GM19043 (cell line): ENCODE measurements around the gene GIPC3.
"Not testable (repeated sequence)": the region's sequence is repeated elsewhere in the genome, so short reads cannot be mapped to it uniquely, and the experiment has no call there.

Experiments used
- ATAC-seq: cut with Tn5 transposase; IDR thresholded peaks from one replicate; pipeline ENCODE4 v1.9.1; 2021; ENCODE audit warnings: low read depth; ENCODE audit not compliant: unreplicated experiment

The GIPC3 gene

DNA sequence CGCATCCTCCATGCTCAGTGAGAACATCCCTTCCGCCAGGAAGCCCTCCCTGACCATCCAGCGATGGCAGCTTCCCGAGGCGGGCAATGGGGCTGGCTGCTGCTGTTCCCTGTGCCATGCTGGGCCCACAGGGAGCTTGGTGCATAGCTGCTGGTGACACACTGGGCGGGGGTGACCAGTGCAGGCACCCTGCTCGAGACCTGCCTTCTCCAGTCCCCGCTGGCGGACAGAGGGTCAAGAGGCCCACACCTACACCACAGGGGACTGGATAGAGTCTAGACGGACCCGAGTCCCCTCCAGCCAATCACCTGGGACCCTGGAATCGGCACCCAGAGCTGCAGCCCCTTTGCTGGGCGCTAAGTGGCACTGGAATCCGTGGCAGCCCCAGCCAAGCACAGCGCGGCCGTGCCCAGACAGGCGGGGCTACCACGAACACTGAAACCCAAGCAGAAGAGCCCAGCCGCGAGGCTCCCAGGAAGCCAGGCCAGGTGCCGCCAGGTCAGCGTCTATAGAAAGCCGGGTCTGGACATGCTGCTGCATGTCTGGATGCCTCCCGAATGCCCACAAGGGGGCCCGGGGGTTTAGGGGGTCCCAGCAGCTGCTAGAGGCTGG is 30.4 kb downstream of the GIPC3 start:
- ATAC-seq: no peak

DNA sequence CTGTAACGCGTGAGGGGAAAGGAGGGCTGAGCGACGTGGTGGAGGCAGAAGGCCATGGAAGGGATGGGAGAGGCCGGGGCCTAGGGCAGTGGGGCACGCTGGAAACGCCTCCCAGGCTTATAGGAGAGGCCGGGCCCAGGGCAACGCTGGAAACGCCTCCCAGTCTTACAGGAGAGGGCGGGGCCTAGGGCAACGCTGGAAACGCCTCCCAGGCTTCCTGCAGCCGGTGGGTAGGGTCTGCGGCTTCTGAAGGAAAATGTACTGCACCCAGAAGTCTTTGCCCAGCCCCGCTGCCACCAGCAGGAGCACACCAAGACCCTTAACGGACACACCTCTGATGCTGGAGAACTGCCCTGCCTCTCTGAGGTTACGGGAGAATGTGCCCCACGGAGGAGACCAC is 32.2 kb downstream of the GIPC3 start:
- ATAC-seq: no peak

DNA sequence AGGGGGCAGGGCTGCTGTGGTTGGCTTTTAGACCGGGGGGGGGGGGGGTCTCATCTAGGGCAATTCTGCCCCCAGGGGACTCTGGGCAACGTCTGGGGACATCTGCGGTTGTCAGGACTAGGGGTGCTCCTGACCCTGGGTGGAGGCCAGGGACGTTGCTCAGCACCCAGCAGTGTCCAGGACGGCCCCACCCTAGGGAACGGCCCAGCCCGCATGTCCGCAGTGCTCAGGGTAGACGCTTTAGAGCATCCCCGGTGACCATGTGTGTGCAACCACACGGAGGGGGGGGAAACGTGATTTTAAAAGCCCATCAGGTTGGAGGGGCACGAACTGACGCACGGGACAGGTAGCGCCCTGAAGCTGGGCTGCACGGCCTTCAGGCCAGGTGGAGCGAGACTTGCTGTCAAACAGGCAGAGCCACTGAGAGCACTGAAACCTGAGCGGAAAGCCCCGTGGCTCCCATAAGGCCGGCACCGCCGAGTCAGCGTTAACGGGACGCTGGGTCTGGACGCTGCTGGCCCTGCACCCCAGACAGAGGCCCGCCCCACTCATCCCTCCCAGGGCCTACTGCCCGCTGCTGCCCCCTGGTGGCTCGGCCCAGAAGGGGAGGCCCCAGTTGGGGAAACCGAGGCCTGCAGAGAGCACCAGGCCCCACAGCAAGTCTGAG is 33.0 kb downstream of the GIPC3 start:
- no peak for ATAC-seq

DNA sequence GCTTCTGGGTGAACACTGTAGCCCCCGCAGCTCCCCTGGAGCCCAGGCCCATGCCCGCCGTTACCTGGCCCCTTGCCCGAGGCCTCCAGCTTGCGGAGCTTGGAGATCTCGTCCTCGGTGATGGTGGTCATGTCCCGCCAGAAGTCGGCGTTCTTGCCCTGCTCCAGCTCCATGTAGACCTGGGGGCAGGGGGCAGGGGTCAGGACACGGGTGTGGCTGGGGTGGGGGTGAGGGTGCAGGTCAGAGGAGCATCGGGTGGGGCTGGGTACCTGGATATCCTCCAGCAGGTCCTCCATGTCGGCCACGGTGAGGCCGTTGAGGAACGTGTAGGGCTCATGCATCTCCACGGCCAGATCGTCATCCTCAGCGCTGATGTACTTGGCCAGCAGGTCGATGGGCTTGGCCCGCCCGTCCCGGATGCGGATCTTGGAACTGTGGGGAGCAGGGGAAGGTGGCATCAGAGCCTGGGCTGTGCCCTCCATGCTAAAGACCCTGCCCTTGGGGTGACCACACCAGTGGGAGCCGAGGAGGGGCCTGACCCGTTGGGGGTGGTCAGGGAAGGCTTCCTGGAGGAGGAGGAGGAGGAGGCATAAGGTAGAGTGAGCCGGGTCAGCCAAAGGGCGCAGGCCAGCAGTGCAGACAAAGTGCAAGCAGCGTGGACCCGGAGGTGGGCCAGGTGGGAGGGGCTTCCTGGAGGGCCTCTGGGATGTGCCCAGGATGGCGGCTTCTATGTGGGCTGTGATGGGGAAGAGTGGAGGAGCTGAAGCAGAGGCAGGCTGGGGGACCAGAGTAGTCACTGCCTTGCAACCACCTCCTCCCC is 33.7 kb downstream of the GIPC3 start:
- ATAC-seq: no peak

DNA sequence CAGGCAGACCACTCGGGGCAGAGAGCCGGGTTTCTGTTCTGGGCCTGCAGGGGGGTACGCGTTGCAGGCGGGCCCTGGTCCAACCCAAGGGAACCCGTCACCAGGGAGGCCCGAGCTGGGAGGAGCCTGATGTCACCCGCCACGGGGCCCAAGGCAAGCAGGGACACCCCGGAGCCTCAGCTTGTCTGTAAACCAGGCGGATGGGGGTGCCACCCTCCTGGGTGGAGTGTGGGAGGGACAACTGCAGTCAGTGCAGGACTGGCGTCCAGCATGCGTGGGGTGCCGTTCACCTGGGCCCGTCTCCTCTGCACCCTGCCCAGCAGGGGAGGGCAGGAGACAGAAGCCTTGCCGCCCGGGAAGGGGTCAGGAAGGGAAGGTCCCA is 34.3 kb downstream of the GIPC3 start:
- no peak for ATAC-seq

DNA sequence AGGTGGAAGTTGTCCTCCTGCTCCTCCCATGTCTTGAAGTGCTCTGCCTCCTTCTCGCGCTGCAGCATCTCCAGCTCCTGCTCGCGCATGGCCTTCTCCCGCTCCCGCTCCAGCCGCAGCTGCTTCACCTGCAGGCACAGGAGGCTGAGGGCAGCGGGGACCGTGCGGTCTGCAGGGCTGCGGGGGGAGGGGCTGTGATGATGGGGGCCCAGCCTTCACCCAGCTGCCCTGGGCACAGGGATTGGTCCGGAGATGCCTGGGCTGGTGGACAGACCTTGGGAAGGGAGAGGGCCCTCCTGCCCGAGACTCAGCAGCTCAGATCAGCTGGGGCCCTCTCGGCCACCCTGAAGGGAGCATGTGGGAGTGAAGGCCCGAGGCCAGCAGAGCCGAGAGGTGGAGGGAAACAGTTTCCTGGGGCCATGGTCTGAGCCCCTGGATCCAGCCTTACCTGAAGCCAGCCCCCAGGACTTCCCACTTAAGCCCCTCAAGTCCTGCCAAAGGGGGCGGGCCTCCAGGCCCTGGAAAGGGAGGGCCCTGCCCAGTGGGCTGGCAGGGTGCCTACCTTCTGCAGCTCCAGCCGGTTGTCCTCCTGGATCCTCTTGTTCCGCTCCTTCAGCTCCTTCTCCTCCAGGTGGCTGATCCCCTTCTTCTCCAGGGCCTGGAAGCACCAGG is 35.0 kb downstream of the GIPC3 start:
- ATAC-seq: no peak

DNA sequence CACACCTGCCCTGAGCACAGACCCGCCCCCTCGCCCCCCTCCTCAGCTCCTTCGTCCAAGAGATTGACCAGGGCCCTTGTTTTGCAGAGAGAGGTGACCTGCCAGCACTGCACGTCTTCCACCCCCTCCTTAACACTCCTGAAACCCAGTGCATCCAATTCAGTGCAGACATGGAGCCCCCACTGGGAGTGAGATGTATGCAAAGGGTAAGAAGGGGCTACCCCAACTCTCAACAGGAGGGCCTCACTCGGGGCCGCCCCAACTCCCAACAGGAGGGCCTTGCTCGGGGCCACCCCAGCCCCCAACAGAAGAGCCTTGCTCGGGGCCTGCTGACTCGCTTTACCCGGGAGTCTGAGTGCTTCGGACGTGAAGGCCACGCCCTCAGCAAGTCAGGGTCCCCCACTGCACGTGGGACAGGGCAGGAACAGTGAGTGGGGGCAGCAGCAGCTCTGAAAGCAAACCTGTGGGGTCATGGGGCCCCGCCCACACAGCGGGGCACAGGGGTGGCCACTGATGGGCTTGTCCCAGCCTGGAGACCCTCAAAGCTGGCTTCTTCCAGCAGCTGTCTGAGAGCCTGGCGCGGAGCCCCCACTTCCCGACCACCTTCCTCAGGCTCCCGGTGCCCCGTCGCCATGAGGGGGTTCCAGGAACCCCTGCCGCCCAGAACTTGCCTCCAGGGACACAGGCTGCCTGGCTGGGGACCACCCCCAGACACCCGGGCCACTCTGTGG is 35.7 kb downstream of the GIPC3 start:
- ATAC-seq: no peak

DNA sequence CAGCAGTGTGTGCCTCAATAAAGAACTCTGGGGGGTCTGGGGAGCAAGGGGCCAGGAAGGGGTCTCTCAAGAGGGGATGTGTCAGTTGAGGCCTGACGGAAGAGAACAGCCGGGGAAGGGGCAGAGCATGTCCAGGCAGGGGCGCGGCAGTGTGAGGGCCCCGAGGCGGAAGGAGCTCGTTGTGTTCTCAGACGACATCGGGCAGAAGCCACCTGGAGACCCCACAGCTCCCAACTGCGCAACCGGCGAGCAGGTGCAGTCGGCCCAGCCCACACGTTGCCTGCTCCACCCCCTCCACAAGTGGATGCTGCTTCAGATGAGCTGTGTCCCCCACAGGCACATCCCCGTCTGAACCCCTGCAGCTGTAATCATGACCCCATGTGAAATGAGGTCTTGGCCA is 36.4 kb downstream of the GIPC3 start:
- ATAC-seq: no peak

DNA sequence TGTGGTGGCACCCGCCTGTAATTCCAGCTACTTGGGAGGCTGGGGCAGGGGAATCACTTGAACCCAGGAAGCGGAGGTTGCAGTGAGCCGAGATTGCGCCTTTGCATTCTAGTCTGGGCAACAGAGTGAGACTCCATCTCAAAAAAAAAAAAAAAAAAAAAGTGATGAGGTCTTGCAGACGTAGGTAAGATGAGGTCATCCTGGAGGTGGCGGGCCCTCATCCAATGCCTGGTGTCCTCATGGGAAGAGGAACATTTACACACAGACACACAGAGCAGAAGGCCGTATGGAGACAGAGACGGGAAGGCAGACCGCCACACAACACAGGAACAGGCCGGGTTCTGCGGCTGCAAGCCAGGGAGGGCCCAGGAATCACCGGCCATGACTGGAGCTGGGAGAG is 36.9 kb downstream of the GIPC3 start:
- no peak for ATAC-seq

DNA sequence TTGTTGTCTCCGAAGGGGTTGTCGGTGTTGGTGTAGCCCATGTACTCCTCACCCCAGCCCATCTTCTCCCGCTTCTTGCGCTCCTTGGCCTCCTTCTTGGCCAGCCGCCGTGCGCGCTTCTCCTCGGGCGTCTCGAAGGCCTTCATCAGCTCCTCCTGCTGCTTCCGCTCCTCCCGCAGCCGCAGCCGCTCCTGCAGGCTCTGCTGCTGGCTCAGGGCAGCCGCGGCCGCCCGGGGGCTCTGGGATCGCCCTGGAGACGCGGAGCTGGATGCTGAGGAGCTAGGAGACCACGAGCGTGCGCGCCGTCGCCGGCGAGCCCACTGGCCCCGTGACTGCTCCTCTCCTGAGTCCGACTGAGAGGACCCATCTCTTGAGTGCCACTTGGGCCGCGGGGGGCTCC is 38.4 kb downstream of the GIPC3 start:
- no peak for ATAC-seq

DNA sequence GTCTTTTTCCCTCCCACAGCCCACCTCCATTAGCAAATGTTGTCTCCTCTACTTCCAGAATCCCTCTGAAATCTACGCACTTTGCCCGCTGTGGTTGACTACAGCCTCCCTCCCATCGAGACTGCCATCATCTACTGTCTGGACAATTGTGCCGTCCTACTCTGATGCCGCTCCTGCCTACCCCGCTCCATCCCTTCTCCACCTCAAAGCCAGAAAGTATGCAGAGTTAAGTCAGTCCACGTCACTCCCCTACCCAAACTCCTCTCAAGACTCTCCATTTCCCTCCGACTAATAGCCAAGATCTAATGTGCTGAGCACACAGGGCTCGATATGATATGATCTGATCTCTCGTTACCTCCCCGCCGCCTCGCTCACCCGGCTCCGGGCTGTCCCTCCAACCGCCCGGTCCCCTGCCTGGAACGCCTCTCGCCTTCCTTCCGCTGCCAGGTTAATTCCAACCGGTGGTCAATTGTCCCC is 40.8 kb downstream of the GIPC3 start:
- no peak for ATAC-seq

DNA sequence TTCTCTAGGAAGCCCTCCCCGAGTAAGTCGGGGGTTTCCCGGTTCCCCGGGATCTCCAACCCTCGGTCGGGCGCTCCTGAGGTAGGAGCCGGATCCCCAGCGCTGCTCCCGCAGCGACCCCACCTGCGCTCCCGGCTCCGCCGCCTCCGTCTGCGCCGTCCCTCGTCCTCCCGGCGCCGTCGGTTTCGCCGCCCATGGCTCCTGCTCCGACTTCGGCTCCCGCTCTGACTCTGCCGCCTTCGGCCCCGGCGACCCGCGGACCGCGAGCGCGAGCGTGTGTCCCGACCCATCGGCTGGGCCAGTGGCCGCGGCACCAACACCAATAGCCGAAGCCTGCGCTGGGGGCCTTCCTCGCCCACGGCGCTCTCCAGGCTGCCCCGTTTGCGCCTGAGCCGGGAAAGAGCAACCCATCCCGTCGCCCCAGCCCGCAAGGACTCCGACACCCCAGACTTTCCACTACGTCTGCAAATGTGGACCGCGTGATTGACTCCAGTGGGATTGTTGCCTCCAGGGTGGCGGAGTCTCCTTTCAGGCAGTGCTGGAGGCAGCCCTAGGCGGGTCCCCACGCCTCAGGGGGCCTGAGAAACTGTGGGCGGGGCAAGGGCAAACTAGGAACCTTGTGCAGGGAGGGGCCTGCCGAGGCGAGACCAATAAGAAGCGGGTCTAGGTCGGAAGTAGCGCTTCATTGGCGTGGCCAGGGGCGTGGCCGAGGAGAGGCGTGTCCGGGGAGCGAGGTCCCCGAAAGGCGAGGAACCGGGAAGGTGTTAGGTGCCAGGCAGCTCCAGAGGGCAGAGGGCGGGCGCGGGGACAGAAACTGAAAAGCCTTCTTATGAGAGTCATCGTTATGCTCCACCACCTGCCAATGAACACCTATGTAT is 41.4 kb downstream of the GIPC3 start, which contains the start of gene CACTIN:
CACTIN (minus strand) TSS at position 318 of the 878 bp plus-strand sequence; CDS start at position 290, 28 bp downstream.
- ATAC-seq: peak; percentile 87

DNA sequence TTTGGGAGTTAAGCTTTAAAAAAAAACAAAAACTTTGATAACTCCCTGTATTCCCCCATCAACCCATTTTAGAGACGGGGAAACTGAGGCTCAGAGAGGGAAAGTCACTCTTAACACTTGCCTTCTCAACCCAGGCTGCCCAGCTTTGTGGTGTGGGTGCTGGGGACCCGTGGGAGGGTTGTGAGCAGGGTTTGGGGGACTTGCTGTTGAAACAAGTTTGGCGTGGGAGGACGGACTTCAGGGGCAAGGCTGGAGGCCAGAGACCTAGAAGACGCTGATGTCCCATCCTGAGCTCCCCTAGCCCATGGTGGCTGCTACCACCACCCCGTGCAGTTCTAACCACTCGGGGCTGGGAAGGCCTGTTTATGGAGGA is 42.1 kb downstream of the GIPC3 start:
- ATAC-seq: no peak

DNA sequence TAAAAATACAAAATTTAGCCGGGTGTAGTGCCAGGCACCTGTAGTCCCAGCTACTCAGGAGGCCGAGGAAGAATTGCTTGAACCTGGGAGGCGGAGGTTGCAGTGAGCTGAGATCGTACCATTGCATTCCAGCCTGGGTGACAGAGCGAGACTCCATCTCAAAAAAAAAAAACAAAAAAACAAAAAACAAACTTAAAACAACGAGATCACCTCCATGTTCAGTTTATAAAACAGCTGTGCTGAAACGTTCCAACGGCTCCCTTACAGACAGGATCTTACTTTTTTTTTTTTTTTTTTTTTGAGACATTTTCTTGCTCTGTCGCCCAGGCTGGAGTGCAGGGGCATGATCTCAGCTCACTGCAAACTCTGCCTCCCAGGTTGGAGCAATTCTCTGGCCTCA is 43.5 kb downstream of the GIPC3 start:
- not testable (repeated sequence) for ATAC-seq

DNA sequence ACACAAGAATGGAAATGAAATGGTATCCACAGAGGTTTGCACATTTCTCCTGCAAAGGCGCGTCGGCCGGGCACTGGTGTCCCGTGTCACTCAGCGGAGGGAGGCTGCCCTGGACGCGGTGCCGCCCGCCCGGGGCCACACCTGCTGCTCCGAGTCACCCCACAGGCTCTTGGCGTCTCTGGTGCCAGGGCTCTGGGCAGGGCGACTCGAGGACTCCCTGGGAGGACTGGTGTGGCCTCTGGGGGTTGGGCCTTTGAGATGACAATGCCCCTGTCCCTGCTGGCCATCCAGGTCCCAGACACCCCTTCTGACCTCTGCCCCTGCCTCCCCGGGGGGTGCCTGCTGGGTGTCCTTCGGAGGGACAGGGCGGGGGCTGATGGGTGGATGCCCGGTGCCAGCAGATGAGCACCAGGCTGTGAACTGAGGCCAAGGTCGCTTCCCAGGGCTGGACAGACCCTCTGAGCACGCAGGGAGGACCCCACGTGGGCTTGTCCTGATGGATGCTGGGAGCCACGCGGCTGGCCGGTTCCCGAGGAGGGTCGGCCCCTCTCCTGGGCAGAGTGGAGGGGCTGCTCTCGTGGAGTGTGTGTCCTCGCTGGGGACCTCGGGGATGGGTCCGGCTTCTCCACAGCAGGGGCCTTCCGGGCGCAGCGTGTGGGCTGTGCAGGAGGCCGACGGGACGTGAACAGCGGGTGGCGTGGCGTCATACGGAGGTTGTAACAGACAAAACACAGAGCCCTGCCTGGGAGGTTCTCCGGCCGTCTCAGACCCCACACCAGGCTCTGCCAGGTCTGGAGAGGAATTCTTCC is 46.0 kb downstream of the GIPC3 start:
- ATAC-seq: no peak

DNA sequence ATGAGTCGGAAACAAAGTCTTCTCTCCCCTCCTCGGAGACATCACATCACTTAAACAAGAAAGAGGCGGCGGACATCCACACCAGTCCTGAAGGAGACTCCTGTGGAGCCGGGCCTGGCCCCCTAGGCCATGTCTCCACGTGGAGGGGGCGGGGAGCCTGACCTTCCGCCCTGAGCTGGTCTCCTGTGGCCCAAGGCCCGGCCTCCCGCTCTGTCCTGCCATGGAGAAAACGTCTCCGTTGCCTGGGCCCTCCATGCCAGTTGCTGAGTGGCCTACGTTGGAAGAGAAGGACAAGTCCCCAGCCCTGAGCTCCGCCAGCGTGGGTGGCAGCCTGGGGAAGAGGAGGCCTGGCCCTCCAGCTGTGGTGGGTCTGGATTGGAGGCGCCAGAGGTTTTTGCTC is 46.8 kb downstream of the GIPC3 start:
- ATAC-seq: no peak

DNA sequence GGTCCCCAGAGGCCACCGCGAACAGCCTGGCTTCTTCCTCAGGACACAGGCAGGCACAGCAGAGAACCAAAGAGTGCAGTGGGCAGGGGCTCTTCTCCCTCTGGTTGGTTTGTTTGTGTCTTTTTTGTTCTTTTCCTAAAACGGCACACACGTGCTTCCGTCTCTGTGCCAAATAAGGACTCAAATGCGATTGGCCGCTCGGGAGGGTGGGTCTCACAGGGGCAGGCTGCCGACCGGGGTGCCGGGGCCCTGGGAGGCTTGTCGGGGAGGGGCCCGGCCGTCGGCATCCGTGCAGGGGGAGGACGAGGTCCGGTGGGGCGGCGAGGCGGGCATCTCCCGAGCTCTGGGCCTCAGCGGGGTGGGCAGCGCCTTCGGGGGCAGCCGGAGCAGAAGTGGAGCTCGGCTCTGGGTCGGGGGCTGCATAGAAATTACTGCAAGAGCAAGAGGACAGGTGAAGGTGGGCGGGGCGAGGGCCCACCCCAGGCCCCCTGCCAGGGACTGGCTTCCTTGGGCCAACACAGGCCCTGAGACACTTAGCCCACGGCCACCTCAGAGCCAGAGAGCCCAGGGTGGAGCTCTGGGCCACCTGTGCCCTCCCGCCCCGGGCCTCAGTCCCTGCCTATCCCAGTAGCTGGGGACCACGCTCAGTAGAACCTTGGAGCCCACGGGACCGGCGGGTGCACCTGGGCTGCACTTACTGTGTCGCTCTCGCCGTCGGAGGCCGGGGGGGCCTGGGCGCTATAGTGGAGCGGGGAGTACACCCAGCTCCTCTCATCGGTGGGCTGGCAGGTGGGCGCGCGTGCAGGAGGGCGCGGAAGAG is 47.7 kb downstream of the GIPC3 start:
- no peak for ATAC-seq

DNA sequence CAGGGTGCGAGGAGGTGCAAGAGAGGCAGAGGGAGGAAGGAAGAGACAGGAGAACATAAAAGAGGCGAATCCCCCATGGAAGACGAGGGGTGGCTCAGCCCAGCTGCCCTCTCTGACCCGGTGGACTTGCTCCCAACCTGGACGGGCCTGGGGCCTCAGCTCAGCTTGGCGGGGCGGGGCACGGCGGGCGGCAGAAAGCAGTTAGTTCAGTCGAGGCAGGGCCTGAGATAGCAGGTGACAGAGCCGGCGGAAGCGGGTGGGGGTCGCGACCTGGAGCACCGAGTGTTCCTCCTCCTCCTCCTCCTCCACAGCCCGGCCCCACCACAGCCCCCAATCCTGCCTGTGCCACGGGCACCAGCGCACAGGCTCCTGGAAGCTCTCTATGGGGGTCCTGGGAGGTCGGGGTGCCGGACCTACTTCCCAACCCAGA is 48.3 kb downstream of the GIPC3 start:
- ATAC-seq: no peak
